ENCODE results near the gene PIGV.
A peak's percentile ranks its signal among the peaks of the same experiment; 100 is the strongest.
"Not testable (repeated sequence)": the region's sequence is repeated elsewhere in the genome, so short reads cannot be mapped to it uniquely, and the experiment has no call there.

The PIGV gene

DNA sequence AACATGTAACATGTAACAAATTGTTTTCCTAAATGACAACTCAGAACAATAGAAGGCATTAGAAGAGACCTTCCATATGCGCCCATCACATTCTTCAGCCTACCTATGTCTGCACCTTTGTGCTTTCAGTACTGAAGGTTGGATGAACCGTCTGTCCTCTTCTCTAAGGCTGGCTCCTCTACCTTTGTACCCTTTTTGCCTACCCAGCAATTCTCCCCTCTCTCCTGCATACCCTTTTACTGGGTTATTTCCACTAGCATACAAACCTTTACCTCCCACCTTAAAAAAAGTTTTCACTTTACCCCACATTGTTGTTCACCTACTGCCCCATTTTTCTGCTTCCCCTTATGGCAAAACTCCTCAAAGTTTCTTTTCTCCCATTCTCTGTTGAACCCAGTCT is 5.2 kb downstream of the PIGV start:
- no peak for DNase-seq (ENCODE audit: low read depth in 2 of 2)

DNA sequence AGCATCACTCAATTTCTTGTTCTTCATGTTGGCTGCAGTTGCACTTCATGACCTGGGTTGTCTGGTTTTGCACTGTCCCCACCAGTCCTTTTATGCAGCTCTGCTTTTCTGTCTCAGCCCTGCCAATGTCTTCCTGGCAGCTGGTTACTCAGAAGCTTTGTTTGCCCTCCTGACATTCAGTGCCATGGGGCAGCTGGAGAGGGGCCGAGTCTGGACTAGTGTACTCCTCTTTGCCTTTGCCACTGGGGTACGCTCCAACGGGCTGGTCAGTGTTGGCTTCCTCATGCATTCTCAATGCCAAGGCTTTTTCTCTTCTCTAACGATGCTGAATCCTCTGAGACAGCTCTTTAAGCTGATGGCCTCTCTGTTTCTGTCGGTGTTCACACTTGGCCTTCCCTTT is 6.6 kb downstream of the PIGV start:
- no peak for DNase-seq (ENCODE audit: low read depth in 2 of 2)

- DNase-seq (ENCODE audit: low read depth in 2 of 2), result no peak
Observed at GRCh38 chr1:26797627-26798026, 9.9 kb downstream of the PIGV start.

DNA sequence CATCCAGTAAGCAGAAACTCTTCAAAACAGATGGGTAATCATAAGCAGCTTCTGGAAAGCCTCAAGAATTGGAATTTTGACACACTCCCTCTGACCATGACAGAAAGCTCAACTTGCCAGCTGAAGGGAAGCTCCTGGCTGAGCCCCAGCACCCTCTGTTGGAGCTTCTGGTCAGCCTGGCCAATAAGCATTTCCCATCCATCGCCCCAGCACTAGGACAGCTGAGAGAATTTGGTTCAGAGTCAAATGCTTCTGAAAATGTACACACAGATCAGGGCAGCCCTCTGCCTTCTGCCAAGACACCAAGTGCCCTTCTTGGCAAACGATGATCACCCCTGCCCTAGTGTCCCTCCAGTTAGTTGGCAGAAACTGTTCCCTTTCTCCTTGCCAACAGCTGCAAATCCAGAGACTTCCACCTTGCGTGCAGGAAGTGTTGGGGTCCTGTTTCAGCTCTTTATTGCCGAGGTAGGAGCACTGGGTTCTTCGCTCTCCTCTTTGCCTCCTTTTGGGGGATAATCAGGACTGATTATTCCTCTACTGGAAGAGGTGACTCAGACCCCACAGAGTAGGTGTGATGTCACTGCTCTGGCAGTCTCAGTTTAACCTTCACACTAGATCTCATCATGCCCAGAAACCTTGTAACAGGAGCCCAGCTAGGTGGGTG is 11.9 kb downstream of the PIGV start:
- no peak for DNase-seq (ENCODE audit: low read depth in 2 of 2)

GRCh38 chr1:26803932-26804331 is 16.2 kb downstream of the PIGV start:
- not testable (repeated sequence) for DNase-seq (ENCODE audit: low read depth in 2 of 2)

DNA sequence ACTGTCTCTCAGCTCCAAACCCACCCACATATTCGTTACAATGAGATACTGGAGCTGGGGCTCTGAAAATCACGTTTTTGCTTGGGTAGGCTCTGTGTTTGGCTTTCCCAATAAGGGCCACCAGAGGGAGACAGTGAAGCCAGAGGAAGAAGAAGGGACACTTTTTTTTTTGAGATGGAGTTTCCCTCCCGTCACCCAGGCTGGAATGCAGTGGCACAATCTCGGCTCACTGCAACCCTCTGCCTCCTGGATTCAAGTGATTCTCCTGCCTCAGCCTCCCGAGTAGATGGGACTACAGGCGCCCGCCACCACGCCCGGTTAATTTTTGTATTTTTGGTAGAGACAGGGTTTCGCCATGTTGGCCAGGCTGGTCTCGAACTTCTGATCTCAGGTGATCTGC is 22.4 kb downstream of the PIGV start:
- DNase-seq (ENCODE audit: low read depth in 2 of 2), result peak in 1 of 2 donors; percentile 56

DNA sequence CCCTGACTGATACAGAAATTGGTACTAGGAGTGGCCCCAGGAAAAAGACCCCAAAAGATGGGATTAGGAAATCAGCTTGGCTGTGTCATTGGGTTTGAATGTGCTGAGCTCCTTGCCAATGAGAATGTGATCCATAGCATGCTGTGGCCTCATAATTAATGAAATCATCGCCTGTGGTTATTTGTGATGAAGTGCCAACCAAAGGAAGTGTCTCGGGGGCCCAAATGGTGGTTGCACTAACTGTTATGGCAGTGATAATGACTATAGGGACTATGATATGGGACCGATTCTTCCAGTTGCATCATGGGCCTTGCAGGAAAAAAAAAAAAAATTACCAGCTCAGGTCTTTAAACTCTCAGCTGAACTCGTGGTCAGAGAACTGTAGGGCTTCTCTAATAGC is 23.3 kb downstream of the PIGV start:
- no peak for DNase-seq (ENCODE audit: low read depth in 2 of 2)

DNA sequence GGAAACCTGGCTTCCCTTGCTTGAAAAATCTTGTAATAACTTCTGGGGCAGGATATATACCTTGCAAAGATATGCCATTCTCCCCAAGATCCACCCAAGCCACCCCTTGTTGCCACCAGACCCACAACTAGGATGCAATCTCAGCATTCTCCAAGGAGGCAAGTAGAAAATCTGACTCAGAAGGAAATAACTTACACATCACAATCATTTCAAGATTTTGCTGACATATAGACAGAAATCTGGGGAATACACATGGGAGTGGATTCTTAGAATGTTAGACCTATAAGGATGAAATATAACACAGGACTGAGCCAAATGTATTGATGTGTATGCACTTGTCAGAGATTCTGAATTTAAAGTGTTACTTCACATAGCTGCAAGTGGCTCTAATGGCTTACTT is 24.0 kb downstream of the PIGV start:
- DNase-seq (ENCODE audit: low read depth in 2 of 2), result no peak

GRCh38 chr1:26814377-26814776 is 26.6 kb downstream of the PIGV start:
- DNase-seq (ENCODE audit: low read depth in 2 of 2), result no peak

- DNase-seq (ENCODE audit: low read depth in 2 of 2), result no peak
Observed at GRCh38 chr1:26814893-26815292, 27.1 kb downstream of the PIGV start.

DNA sequence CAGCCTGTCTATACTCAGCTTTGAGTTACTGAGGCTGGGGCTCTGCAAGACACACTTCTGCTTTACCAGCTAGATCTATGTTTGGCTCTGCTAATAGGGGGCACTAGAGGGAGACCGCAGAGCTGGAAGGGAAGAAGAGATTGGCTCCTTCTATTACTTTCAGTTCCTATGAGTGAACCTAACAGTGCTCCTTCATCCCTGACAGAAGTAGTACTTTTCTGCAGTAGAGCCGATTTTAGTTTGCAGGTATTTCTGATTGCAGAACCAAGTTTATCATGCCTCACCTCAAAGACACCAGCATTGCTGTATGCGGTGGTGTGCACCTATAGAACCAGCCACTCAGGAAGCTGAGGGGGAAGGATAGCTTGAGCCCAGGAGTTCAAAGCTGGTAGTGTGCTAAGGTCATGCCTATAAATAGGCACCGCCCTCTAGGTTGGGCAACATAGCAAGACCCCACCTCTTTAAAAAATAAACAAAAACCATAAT is 33.1 kb downstream of the PIGV start:
- no peak for DNase-seq (ENCODE audit: low read depth in 2 of 2)

DNA sequence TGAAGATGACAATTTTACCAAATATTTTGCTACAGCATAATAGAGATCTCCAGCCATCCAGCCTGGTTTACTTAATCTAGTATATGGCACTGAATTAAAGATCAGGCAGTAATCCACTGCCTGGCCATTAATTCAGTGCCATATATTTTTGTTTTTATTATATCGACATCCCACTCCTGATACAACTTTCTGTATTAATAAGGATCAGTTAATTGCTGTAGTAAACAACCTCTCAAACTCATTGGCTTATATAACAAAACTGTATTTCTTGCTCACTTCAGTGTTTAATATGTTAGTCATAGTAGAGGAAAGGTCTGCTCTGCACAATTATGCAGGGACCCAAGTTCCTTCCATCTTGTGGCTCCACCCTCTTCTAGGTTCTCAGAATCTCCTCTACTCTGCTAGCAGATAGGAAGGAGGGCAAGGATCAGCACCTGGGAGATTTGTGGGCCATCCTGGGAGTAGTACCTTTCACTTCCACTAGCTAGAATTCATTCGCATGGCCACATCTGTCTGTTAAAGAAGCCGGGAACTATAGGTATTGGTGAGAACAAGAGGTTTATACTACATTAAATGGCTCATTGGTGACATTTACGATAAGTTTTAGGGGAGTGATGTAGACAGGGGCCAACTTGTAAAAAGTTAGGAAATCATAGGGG is 35.1 kb downstream of the PIGV start:
- DNase-seq (ENCODE audit: low read depth in 2 of 2), result no peak

- DNase-seq (ENCODE audit: low read depth in 2 of 2), result no peak
Observed at GRCh38 chr1:26824731-26825130, 37.0 kb downstream of the PIGV start.

GRCh38 chr1:26826261-26827105 is 38.7 kb downstream of the PIGV start, which contains the start of gene ZDHHC18:
TSS of gene ZDHHC18 (plus strand) at chr1:26826688. CDS start at chr1:26826805, 117 bp downstream.
- peak; percentile 41 to 55 for DNase-seq (ENCODE audit: low read depth in 2 of 2)

DNA sequence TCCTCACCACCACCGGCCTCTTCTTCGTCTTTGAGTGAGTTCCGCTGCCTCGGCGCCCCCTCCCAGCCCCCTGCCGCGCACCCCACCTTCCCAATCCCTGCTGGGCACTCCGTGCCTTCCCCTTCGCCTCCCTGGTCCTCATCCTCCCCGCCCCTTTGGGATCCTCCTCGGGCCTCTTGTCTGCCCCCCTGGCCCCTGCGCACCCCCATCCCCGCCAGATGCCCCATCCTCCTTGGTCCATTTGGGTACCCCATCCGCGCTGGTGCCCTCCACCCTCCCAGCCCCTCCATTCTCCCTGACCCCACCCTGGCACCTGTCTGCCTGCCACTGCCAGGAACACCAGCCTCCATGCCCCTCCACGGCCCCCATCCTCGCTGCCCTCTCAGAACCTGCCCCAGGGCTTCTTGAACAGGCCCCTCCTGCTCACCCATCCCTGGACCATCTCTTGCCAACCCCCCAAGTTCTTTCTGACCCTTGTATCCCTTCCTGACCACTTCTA is 39.4 kb downstream of the PIGV start:
- no peak for DNase-seq (ENCODE audit: low read depth in 2 of 2)

- no peak for DNase-seq (ENCODE audit: low read depth in 2 of 2)
Observed at GRCh38 chr1:26827663-26828062, 39.9 kb downstream of the PIGV start.

- no peak for DNase-seq (ENCODE audit: low read depth in 2 of 2)
Observed at GRCh38 chr1:26828411-26828991, 40.8 kb downstream of the PIGV start.

DNA sequence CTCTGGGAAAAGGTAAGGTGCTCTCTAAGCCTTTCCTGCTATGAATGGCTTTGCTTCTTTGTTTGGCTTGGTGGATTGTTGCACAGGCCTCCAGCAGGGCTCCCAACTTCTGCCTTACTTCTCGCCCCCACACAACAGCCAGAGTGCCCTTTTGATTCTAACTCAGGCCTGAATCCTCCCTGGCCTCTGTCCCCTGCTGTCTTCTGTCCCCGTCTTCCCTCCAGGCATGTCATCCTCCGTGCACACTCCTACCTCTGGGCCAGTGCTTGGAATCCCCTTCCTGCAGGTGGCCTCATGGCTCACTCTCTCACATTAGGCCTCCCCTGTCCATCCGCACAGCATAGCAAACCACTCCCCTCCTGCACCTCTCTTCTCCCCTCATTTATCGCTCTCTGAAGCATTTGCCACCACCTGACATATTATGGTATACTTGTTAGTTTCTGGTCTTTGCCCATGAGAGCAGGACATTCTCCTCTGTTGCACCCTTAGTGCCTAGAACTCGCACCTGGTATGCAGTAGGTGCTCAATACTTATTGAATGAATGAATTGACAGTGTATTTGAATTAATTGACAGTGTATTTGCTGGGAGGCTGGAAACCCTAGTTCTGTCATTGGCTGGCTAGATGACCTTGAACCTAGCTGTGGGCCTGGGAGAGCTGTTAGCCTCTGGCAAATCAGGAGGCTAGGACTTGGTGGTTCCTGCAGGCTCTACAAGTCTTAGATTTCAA is 41.6 kb downstream of the PIGV start:
- no peak for DNase-seq (ENCODE audit: low read depth in 2 of 2)

GRCh38 chr1:26831059-26831458 is 43.3 kb downstream of the PIGV start:
- DNase-seq (ENCODE audit: low read depth in 2 of 2), result no peak

- DNase-seq (ENCODE audit: low read depth in 2 of 2), result no peak
Observed at GRCh38 chr1:26831546-26832248, 43.9 kb downstream of the PIGV start.

Measured in stimulated activated CD8-positive, alpha-beta memory T cell treated with anti-CD3 and anti-CD28 coated beads, Interleukin-7, amount 100 ng/mL, for 1 hour (primary cell).